Prostate gland (tissue), 2 donors: ENCODE data around the gene TCP11. TPM values are rescaled to one million over a fixed set of nuclear protein-coding genes. Genes with fewer than 3 reads are reported as not detected.

Experiments
- DNase-seq: peaks from one replicate; pipeline ENCODE4 v3.0.0-alpha.2; 2019; ENCODE audit warnings: low spot score
- H3K27ac ChIP-seq, 2 donors: fragments of 200-600 bp; sonication (generic); 2 replicates each; pipeline ENCODE4 v1.5.1; 2017 to 2019
- H3K27me3 ChIP-seq: fragments of 200-600 bp; sonication (generic); replicated peaks from 2 replicates; pipeline ENCODE4 v1.5.1; 2019; ENCODE audit not compliant: insufficient read depth
- H3K36me3 ChIP-seq, 2 donors: fragments of 200-600 bp; sonication (generic); 1 replicate in 1 of 2; 2 replicates in 1 of 2; pipeline versions ENCODE4 v1.5.1 to v1.8.1; 2017 to 2019
- H3K4me1 ChIP-seq: fragments of 200-600 bp; sonication (generic); replicated peaks from 2 replicates; pipeline ENCODE4 v1.5.1; 2019
- H3K4me3 ChIP-seq, 2 donors: fragments of 200-600 bp; sonication (generic); 2 replicates each; pipeline ENCODE4 v1.5.1; 2017 to 2019
- H3K9me3 ChIP-seq: fragments of 200-600 bp; sonication (generic); 2 replicates; pipeline ENCODE4 v1.5.1; 2017
- POLR2A ChIP-seq: fragments of 450-650 bp; IDR thresholded peaks from one replicate; pipeline ENCODE4 v1.6.1; 2016; ENCODE audit warnings: antibody characterized with exemption, mild to moderate bottlenecking
- POLR2AphosphoS5 ChIP-seq: sonication (generic); formaldehyde crosslinking; IDR thresholded peaks from one replicate; pipeline ENCODE4 v1.6.1; 2017; ENCODE audit warnings: antibody characterized with exemption
- WGBS: methylation state at CpG from one replicate; pipeline ENCODE4 v1.1.5; 2018; 5-methylcytosine and 5-hydroxymethylcytosine counted together
- intact Hi-C: fragments of 100-400 bp; cut with DNase I; formaldehyde crosslinking; loops from one replicate; pipeline ENCODE4 v1.14.2; 2022
- total RNA-seq, 2 donors: library from RNA; depleted of rRNA; stranded (reverse); fragments of >200 nt; gene quantifications; one replicate each; pipeline ENCODE4 v1.1.0, GENCODE V29; 2016
- TF ChIP-seq, protein P1 (sequence below), 4 experiments: fragments of 200-600 bp in 2 of 4; fragments of 450-650 bp in 2 of 4; sonication (generic) in 2 of 4; IDR thresholded peaks; 1 replicate in 3 of 4; 2 replicates in 1 of 4; pipeline ENCODE4 v1.5.1; 2016 to 2019; ENCODE audit warnings: antibody characterized with exemption in 4 of 4, mild to moderate bottlenecking in 2 of 4, moderate library complexity in 2 of 4

TCP11 gene
- total RNA-seq, 2 donors from 2014 or later = 0.87 to 33.3 TPM

DNA sequence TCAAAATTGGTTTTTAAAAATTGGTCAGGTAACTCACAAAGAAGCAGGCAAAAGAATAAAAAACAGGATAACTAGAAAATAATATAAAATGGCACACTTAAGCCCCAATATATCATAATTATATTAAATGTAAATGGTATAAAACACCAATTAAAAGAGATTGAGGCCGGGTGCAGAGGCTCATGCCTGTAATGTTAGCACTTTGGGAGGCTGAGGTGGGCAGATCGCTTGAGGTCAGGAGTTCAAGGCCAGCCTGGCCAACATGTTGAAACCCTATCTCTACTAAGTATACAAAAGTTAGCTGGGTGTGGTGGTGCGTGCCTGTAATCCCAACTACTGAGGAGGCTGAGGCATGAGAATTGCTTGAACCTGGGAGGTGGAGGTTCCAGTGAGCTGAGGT lies 36.1 kb downstream of the TCP11 start:
- Histone ChIP-seq H3K4me1 (no peaks in the 10 kb centered on the region), H3K36me3 (no peaks in the 10 kb centered on the region), H3K27me3 (no peaks in the 10 kb centered on the region), H3K27ac (no peak overlapping the region), H3K9me3 (no peaks in the 10 kb centered on the region), H3K4me3 (no peak overlapping the region)
- intact Hi-C loops = no loop called here
- WGBS = 92% methylated on average over 3 of the region's 3 CpGs
- no peak for DNase-seq
- TF ChIP-seq, protein P1, sequence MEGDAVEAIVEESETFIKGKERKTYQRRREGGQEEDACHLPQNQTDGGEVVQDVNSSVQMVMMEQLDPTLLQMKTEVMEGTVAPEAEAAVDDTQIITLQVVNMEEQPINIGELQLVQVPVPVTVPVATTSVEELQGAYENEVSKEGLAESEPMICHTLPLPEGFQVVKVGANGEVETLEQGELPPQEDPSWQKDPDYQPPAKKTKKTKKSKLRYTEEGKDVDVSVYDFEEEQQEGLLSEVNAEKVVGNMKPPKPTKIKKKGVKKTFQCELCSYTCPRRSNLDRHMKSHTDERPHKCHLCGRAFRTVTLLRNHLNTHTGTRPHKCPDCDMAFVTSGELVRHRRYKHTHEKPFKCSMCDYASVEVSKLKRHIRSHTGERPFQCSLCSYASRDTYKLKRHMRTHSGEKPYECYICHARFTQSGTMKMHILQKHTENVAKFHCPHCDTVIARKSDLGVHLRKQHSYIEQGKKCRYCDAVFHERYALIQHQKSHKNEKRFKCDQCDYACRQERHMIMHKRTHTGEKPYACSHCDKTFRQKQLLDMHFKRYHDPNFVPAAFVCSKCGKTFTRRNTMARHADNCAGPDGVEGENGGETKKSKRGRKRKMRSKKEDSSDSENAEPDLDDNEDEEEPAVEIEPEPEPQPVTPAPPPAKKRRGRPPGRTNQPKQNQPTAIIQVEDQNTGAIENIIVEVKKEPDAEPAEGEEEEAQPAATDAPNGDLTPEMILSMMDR (IDR thresholded peaks at IDR 0.05) = no peak
- TF ChIP-seq POLR2AphosphoS5 = no peak
- no peak for TF ChIP-seq POLR2A

DNA sequence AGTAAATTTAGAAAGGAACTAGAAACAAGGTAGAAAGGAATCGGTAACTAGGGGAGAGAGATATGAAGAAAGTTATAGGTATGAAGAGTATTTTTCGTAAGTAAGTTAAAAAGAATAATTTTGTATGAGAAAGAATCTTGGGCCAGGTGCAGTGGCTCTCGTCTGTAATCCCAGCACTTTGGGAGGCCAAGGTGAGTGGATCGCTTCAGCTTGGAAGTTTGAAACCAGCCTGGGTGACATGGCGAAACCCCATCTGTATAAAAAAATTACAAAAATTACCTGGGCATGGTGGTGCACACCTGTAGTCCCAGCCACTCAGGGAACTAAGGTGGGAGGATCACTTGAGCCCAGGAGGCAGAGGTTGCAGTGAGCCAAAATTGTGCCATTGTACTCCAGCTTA lies 42.0 kb downstream of the TCP11 start:
- no peak overlapping the region for H3K27ac ChIP-seq
- H3K27me3 ChIP-seq = no peaks in the 10 kb centered on the region
- H3K9me3 ChIP-seq = no peaks in the 10 kb centered on the region
- TF ChIP-seq, protein P1 (IDR thresholded peaks at IDR 0.05) = no peak
- TF ChIP-seq POLR2A (no peak), POLR2AphosphoS5 (no peak)
- no peak overlapping the region for H3K4me3 ChIP-seq
- no peak for DNase-seq
- 98% methylated on average over 5 of the region's 5 CpGs for WGBS
- no peaks in the 10 kb centered on the region for H3K4me1 ChIP-seq
- intact Hi-C loops = no loop called here
- H3K36me3 ChIP-seq = no peaks in the 10 kb centered on the region

DNA sequence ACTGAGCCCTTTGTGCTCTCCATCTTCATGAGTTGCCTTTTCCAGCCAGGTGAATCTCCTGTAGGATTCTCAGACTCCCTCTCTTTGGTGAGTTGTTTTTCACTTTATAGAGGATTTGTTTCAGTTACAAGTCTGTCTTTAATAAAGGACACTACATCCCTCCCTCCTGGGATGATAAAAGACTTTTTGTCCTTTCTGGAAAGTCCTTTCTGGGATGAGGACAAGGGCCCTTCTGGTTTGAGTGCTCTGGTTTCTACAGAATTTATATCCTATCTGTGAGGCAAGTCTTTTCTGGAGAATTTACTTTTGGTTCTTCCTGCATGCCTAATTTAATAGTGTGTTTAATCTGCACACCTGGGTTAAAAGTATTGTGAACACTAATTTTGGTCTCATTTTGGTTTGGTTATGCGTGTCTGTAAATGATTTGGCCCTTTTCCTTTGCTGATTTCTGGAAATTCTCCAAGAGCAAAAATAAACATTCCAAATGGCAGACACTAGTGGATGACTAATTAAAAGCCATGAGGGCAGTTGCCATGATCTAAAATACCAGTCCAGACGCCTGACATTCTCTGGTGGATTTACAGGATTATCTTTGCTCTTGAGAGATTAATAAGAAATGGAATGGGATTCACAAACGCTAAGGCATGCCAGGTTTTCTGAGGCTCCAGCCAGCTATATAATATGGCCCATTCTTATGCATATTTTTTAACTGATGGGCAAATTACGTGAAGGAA lies 44.8 kb downstream of the TCP11 start:
- no peak overlapping the region for H3K27ac ChIP-seq
- intact Hi-C loops = no loop called here
- DNase-seq = no peak
- H3K4me1 ChIP-seq = no peaks in the 10 kb centered on the region
- H3K4me3 ChIP-seq = no peak overlapping the region
- TF ChIP-seq, protein P1 (IDR thresholded peaks at IDR 0.05) = no peak
- TF ChIP-seq POLR2AphosphoS5 = no peak
- no peak for TF ChIP-seq POLR2A
- H3K36me3 ChIP-seq = no peaks in the 10 kb centered on the region
- H3K27me3 ChIP-seq = no peaks in the 10 kb centered on the region
- 16% methylated on average over 4 of the region's 4 CpGs for WGBS
- no peaks in the 10 kb centered on the region for H3K9me3 ChIP-seq

DNA sequence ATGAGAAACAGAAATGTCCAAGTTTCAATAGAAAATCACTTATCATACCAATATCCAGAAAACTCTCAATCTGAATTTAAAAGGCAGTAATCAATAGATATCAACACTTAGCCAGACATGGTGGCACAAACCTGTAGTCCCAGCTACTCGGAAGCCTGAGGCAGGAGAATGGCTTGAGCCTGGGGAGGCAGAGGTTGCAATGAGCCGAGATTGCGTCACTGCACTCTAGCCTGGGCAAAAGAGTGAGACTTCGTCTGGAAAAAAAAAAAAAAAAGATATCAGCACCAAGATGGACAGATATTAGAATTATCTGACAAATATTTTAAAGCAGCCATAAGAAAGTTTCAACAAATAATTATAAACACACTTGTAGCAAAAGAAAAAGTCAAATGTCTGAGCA lies 47.0 kb downstream of the TCP11 start:
- no peaks in the 10 kb centered on the region for H3K9me3 ChIP-seq
- no peak overlapping the region for H3K27ac ChIP-seq
- no peaks in the 10 kb centered on the region for H3K36me3 ChIP-seq
- no peaks in the 10 kb centered on the region for H3K4me1 ChIP-seq
- H3K27me3 ChIP-seq = no peaks in the 10 kb centered on the region
- no peak overlapping the region for H3K4me3 ChIP-seq
- TF ChIP-seq, protein P1 (IDR thresholded peaks at IDR 0.05) = no peak
- no peak for TF ChIP-seq POLR2A
- no peak for TF ChIP-seq POLR2AphosphoS5
- intact Hi-C loops = no loop called here
- WGBS = 92% methylated on average over 4 of the region's 4 CpGs
- no peak for DNase-seq

DNA sequence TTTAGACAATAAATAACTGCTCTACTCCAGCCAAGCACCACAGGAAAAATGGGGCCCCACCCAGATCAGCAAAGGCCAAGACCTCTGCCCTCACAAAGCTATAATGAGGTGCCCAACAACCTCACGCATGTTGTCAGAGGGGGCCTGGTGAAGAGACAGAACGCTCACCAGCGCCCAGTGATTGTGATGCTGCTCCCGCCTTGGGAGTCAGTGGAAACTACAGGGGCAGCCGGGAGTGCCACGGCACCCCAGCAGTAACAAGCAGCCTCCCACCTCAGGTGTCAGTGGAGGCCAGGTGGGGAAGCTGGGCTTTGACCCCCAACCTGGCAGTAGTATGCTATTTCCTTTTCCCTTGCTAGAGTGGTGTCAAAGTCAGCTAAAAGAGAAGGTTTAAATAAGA lies 47.4 kb downstream of the TCP11 start:
- intact Hi-C loops = no loop called here
- Histone ChIP-seq H3K36me3 (no peaks in the 10 kb centered on the region), H3K4me3 (no peak overlapping the region), H3K9me3 (no peaks in the 10 kb centered on the region), H3K27ac (no peak overlapping the region), H3K4me1 (no peaks in the 10 kb centered on the region), H3K27me3 (no peaks in the 10 kb centered on the region)
- TF ChIP-seq POLR2AphosphoS5 (no peak), POLR2A (no peak)
- TF ChIP-seq, protein P1 (IDR thresholded peaks at IDR 0.05) = no peak
- WGBS = 94% methylated on average over 6 of the region's 6 CpGs
- no peak for DNase-seq
